HepG2 (cell line): ENCODE results near the gene PRR22. TPM values are rescaled to one million over a fixed set of nuclear protein-coding genes. Genes with fewer than 3 reads are reported as not detected.

ENCODE experiments used
- BRCA1 ChIP-seq: sonication (generic); formaldehyde crosslinking; IDR thresholded peaks from 2 replicates; pipeline ENCODE4 v1.4.0; 2020; ENCODE audit warnings: missing genetic modification reagents
- FOXO1 ChIP-seq: sonication (generic); formaldehyde crosslinking; IDR thresholded peaks from 2 replicates; pipeline ENCODE4 v1.4.0; 2020; ENCODE audit warnings: missing genetic modification reagents
- HNF4A ChIP-seq: sonication (generic); formaldehyde crosslinking; IDR thresholded peaks from 2 replicates; pipeline ENCODE4 v1.4.0; 2020; ENCODE audit warnings: missing genetic modification reagents
- NFIC ChIP-seq: IDR thresholded peaks from 2 replicates; pipeline ENCODE4 v1.6.1; 2012; ENCODE audit warnings: mild to moderate bottlenecking, low read length, inconsistent platforms
- SAFB2 ChIP-seq: sonication (generic); formaldehyde crosslinking; IDR thresholded peaks from 2 replicates; pipeline ENCODE4 v1.5.1; 2020; ENCODE audit warnings: missing genetic modification reagents, low read depth, mild to moderate bottlenecking, borderline replicate concordance
- SMAD3 ChIP-seq: sonication (generic); formaldehyde crosslinking; IDR thresholded peaks from 2 replicates; pipeline ENCODE4 v1.4.0; 2020; ENCODE audit warnings: missing genetic modification reagents
- SP2 ChIP-seq: sonication (generic); formaldehyde crosslinking; IDR thresholded peaks from 2 replicates; pipeline ENCODE4 v1.5.1; 2020; ENCODE audit warnings: mild to moderate bottlenecking, missing genetic modification reagents
- TAF1 ChIP-seq: sonication (generic); formaldehyde crosslinking; IDR thresholded peaks from 2 replicates; pipeline ENCODE4 v1.4.0; 2020; ENCODE audit warnings: missing genetic modification reagents
- TGIF2 ChIP-seq: IDR thresholded peaks from 2 replicates; pipeline ENCODE4 v1.6.1; 2016; ENCODE audit warnings: control low read depth, missing compliant biosample characterization
- U2AF2 ChIP-seq: fragments of 200-400 bp; formaldehyde crosslinking; IDR thresholded peaks from 2 replicates; pipeline ENCODE4 v1.6.1; 2017; ENCODE audit warnings: low read depth, mild to moderate bottlenecking, low read length
- ZNF121 ChIP-seq: sonication (generic); formaldehyde crosslinking; IDR thresholded peaks from 2 replicates; pipeline ENCODE4 v1.5.0; 2020; ENCODE audit warnings: mild to moderate bottlenecking, missing genetic modification reagents
- ZNF235 ChIP-seq: sonication (generic); formaldehyde crosslinking; IDR thresholded peaks from 2 replicates; pipeline ENCODE4 v1.8.1; 2023; ENCODE audit warnings: mild to moderate bottlenecking, missing genetic modification reagents, borderline replicate concordance
- ZNF333 ChIP-seq: sonication (generic); formaldehyde crosslinking; IDR thresholded peaks from 2 replicates; pipeline ENCODE4 v1.4.0; 2020; ENCODE audit warnings: mild to moderate bottlenecking, missing genetic modification reagents, borderline replicate concordance
- ZNF337 ChIP-seq: sonication (generic); formaldehyde crosslinking; IDR thresholded peaks from 2 replicates; pipeline ENCODE4 v1.5.1; 2020; ENCODE audit warnings: missing genetic modification reagents, low read depth, mild to moderate bottlenecking, borderline replicate concordance
- ZNF33B ChIP-seq: sonication (generic); formaldehyde crosslinking; IDR thresholded peaks from 2 replicates; pipeline ENCODE4 v1.5.1; 2020; ENCODE audit warnings: mild to moderate bottlenecking, missing genetic modification reagents
- ZNF501 ChIP-seq: sonication (generic); formaldehyde crosslinking; IDR thresholded peaks from 2 replicates; pipeline ENCODE4 v1.5.1; 2020; ENCODE audit warnings: mild to moderate bottlenecking, moderate library complexity, missing genetic modification reagents
- ZNF569 ChIP-seq: sonication (generic); formaldehyde crosslinking; IDR thresholded peaks from 2 replicates; pipeline ENCODE4 v1.5.0; 2020; ENCODE audit warnings: mild to moderate bottlenecking, missing genetic modification reagents, moderate library complexity, borderline replicate concordance
- ZNF737 ChIP-seq: sonication (generic); formaldehyde crosslinking; IDR thresholded peaks from 2 replicates; pipeline ENCODE4 v1.5.0; 2020; ENCODE audit warnings: missing genetic modification reagents, mild to moderate bottlenecking, borderline replicate concordance
- ZNF747 ChIP-seq: sonication (generic); formaldehyde crosslinking; IDR thresholded peaks from 2 replicates; pipeline ENCODE4 v1.8.1; 2023; ENCODE audit warnings: missing genetic modification reagents, mild to moderate bottlenecking, borderline replicate concordance
- polyA plus RNA-seq, 8 experiments: library from polyadenylated mRNA; depleted of rRNA in 3 of 8; stranded (reverse) in 7 of 8; unstranded in 1 of 8; fragments of >200 nt; fragmentation: Illumina TruSeq in 4 of 8; extraction: Trizol in 4 of 8; gene quantifications; 2 replicates each; pipeline versions ENCODE4 v1.2.1 to v1.2.3, GENCODE V29; 2011 to 2016; ENCODE audit warnings: low read depth in 4 of 8, missing spikeins in 1 of 8, mixed read lengths in 1 of 8; ENCODE audit not compliant: insufficient read depth in 1 of 8
- total RNA-seq, 5 experiments: library from RNA; depleted of rRNA; stranded (reverse); fragments of >200 nt; fragmentation: Illumina TruSeq; extraction: Trizol; gene quantifications; 2 replicates each; pipeline ENCODE4 v1.2.3, GENCODE V29; 2016; ENCODE audit warnings: low read depth in 1 of 5
- TF ChIP-seq, protein P1 (sequence below): sonication (generic); formaldehyde crosslinking; IDR thresholded peaks from 2 replicates; pipeline ENCODE4 v1.5.1; 2020; ENCODE audit warnings: missing genetic modification reagents, mild to moderate bottlenecking, borderline replicate concordance
- TF ChIP-seq, protein P2 (sequence below): sonication (generic); formaldehyde crosslinking; IDR thresholded peaks from 2 replicates; pipeline ENCODE4 v1.4.0; 2020; ENCODE audit warnings: missing genetic modification reagents
- TF ChIP-seq, protein P3 (sequence below): sonication (generic); formaldehyde crosslinking; IDR thresholded peaks from 2 replicates; pipeline ENCODE4 v1.8.0; 2022; ENCODE audit warnings: mild to moderate bottlenecking, missing genetic modification reagents; ENCODE audit not compliant: insufficient replicate concordance

PRR22 gene
- total and polyA plus RNA-seq, 2 of the 13 experiments (the other 11 are each of a cell fraction or from before 2014, with no cell fraction given), result 0.84 to 2.3 TPM

DNA sequence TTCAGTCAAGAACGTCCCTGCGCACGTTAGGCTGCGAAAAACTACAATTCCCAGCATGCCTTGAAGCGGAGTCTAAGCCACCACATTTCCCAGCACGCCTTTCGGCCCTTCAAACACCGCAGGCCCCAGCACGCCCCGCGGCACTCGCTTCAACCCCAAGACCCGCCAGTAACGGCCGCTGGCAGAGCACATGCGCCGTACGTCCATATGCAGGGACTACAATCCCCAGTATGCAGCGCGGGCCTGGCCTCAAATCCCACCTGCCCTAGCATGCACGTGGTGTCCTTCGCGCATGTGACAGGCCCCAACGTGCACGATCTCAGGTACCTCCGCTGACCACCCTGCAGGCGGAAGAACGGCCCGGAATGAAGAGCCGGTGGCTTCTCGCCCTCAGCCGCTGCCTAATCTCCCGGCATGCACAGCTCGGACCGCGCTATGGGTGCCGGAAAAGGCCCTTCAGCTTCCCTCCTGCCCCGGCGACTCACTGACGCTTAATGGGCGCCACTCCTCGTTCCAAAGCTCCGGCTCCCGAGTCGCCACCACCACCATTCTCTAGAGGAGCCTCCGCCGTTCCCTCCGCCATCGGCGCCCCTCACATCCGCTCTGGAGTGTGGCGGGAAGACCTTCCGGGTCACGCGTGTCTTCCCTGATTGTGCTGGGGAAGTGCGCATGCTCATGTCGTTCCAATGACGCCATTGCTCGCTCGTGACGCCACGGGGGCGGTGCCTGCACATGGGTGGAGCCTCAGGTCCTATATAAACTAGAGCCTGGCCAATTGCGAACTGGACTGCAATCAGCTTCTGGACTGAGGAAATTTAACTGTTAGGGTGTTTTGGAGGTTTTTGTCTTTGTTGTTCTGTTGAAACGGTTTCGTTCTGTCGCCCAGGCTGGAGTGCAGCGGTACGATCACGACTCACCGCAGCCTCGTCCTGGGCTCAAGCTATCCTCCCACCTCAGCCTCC is 6.3 kb upstream of the PRR22 start, which contains the start of gene DUS3L (continued):
- TF ChIP-seq ZNF235 (CRISPR knock-in tag), result 0 out of 2 replicates have a peak, but pooled peaks have one; percentile 52
- TF ChIP-seq, protein P1, sequence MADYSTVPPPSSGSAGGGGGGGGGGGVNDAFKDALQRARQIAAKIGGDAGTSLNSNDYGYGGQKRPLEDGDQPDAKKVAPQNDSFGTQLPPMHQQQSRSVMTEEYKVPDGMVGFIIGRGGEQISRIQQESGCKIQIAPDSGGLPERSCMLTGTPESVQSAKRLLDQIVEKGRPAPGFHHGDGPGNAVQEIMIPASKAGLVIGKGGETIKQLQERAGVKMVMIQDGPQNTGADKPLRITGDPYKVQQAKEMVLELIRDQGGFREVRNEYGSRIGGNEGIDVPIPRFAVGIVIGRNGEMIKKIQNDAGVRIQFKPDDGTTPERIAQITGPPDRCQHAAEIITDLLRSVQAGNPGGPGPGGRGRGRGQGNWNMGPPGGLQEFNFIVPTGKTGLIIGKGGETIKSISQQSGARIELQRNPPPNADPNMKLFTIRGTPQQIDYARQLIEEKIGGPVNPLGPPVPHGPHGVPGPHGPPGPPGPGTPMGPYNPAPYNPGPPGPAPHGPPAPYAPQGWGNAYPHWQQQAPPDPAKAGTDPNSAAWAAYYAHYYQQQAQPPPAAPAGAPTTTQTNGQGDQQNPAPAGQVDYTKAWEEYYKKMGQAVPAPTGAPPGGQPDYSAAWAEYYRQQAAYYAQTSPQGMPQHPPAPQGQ (CRISPR knock-in tag), result no peak
- TF ChIP-seq ZNF747 (CRISPR knock-in tag), result peak; percentile 86
- peak; percentile 53; the same call in 1 of the 2 replicates for TF ChIP-seq ZNF33B (CRISPR knock-in tag)
- TF ChIP-seq ZNF569 (CRISPR knock-in tag), result no peak
- peak; percentile 99 for TF ChIP-seq SAFB2 (CRISPR knock-in tag)
- TF ChIP-seq FOXO1 (CRISPR knock-in tag), result peak; percentile 17; the same call in 1 of the 2 replicates
- TF ChIP-seq ZNF333 (CRISPR knock-in tag), result peak; percentile 91; the same call in 1 of the 2 replicates
- no peak; the same call in 1 of the 2 replicates for TF ChIP-seq SMAD3
- peak; percentile 100 for TF ChIP-seq TGIF2 (CRISPR knock-in tag)
- TF ChIP-seq U2AF2, result 0 out of 2 replicates have a peak, but pooled peaks have one; percentile 58
- TF ChIP-seq BRCA1 (CRISPR knock-in tag), result no peak
- 0 out of 2 replicates have a peak, but pooled peaks have one; percentile 14 for TF ChIP-seq ZNF337 (CRISPR knock-in tag)
- TF ChIP-seq ZNF121, result peak; percentile 65
- TF ChIP-seq ZNF501, result peak; percentile 96
- peak; percentile 82; the same call in 1 of the 2 replicates for TF ChIP-seq ZNF737
- no peak for TF ChIP-seq SP2 (CRISPR knock-in tag)
- TF ChIP-seq, protein P2, sequence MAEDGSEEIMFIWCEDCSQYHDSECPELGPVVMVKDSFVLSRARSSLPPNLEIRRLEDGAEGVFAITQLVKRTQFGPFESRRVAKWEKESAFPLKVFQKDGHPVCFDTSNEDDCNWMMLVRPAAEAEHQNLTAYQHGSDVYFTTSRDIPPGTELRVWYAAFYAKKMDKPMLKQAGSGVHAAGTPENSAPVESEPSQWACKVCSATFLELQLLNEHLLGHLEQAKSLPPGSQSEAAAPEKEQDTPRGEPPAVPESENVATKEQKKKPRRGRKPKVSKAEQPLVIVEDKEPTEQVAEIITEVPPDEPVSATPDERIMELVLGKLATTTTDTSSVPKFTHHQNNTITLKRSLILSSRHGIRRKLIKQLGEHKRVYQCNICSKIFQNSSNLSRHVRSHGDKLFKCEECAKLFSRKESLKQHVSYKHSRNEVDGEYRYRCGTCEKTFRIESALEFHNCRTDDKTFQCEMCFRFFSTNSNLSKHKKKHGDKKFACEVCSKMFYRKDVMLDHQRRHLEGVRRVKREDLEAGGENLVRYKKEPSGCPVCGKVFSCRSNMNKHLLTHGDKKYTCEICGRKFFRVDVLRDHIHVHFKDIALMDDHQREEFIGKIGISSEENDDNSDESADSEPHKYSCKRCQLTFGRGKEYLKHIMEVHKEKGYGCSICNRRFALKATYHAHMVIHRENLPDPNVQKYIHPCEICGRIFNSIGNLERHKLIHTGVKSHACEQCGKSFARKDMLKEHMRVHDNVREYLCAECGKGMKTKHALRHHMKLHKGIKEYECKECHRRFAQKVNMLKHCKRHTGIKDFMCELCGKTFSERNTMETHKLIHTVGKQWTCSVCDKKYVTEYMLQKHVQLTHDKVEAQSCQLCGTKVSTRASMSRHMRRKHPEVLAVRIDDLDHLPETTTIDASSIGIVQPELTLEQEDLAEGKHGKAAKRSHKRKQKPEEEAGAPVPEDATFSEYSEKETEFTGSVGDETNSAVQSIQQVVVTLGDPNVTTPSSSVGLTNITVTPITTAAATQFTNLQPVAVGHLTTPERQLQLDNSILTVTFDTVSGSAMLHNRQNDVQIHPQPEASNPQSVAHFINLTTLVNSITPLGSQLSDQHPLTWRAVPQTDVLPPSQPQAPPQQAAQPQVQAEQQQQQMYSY, result 0 out of 2 replicates have a peak, but pooled peaks have one; percentile 37
- TF ChIP-seq, protein P3, sequence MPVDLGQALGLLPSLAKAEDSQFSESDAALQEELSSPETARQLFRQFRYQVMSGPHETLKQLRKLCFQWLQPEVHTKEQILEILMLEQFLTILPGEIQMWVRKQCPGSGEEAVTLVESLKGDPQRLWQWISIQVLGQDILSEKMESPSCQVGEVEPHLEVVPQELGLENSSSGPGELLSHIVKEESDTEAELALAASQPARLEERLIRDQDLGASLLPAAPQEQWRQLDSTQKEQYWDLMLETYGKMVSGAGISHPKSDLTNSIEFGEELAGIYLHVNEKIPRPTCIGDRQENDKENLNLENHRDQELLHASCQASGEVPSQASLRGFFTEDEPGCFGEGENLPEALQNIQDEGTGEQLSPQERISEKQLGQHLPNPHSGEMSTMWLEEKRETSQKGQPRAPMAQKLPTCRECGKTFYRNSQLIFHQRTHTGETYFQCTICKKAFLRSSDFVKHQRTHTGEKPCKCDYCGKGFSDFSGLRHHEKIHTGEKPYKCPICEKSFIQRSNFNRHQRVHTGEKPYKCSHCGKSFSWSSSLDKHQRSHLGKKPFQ (CRISPR knock-in tag), result no peak
- no peak for TF ChIP-seq HNF4A (CRISPR knock-in tag)
- no peak for TF ChIP-seq NFIC
- peak; percentile 68 for TF ChIP-seq TAF1 (CRISPR knock-in tag)
